GM21360 (cell line): ENCODE data around the gene SIM2.

Source experiments
- ATAC-seq: cut with Tn5 transposase; IDR thresholded peaks from one replicate; pipeline ENCODE4 v1.9.1; 2021; ENCODE audit warnings: mild to moderate bottlenecking, moderate library complexity; ENCODE audit not compliant: unreplicated experiment

The SIM2 gene

DNA sequence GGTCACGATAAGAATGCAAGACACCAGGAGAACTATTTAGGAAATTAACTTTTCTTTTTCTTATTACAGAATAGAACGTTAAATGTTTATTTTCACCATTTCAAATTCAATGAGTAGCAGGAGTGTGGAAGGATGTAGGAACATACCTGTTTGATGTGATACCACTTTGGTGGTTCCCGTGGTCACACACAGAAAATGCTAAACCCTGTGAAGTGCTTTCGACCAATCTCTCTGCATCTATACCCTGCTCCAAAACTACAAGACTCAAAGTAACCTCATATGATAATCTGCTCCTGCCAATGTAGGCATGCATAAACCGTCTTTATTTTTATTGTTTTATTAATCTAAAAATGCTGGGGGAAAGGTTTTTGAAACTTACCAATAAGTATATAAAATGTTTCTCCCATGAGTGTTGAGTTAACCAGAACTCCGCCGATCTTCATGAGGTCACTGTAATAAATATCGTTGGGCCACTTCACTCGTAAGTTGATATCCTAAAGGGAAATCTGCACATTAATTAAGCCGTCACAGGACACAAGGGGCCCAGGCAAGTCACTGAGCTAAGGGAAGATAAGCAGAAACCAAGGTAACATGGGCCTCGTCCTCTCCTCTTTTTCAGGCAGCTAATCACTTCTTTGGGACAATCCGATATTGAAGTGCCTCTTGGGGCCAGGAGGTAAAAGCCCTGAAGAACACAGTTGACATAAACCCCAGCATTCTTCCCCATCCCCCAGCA lies 60.6 kb downstream of the SIM2 start:
- no peak for ATAC-seq

DNA sequence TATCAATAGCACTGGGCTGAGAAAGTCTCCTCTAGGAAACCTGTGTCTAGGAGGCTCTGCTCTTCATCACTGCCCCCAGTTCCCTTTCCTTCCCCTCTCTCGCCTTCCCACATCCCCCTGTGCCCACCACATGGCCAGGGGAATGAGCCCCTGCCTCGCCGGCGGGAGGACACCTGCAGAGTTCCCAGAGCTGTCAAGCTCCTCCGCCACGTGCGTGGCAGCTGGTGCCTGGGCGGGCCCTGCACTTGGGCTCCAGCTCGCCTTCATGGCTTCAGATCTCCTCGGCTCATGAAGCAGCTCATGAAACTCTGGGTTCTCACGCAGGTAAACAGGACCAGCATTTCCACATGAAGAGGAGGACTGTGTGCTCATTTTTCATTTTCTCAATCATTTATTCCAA lies 62.8 kb downstream of the SIM2 start:
- no peak for ATAC-seq

DNA sequence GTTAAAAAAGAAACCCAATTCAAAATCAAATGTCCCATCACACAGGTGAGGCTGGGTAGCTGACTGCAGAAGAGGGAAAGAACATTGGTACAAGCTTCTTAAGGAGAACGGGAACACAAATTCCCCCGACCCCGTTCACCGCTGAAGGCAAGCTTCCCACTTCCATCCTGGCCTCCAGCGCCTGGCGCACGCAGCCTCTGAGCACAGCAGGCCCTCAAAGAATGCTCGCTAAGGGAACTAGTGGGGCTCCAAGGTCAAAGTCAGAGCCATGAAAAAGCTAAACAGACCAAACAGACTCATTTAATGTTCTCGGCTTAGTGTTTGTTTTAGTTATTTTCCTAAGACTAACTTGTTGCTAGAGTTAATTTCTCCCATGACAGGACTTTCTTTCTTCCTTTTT lies 63.7 kb downstream of the SIM2 start:
- no peak for ATAC-seq

DNA sequence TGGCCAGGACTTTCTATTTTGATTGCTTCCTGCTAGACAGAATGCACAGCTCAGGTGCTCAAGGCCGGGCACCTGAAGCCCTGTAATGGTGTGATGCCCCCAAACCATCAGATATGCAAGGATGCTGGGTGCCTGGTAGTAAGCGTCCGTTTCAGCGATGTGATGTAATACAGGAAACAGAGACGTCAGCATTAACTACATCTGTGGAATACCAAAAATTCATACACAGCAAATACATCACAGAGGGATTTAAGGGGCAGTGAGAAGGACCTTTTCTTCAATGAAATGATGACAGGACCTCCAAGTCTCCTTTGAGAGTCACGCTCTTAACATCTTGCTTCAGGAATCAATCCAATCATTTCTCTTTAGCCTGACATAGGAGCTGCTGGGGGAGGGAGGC lies 64.4 kb downstream of the SIM2 start:
- no peak for ATAC-seq

DNA sequence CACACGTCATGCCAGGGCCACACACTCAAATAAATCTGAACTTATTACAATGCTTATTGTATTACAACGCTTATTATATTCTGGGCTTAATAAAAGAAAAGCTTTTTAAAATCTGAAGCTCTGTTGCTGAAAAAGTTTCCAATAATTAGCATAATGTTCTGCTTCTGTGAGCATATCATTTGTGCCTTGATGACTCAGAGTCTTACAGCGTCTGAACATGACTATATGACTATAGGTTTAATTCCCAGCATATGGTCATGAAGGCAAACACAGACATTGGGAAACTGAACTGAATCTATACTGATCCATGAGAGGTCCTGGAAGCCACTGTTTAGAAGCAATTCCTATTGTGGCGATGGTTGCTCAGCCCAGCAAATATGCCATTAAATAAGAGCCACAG lies 66.3 kb downstream of the SIM2 start:
- no peak for ATAC-seq

DNA sequence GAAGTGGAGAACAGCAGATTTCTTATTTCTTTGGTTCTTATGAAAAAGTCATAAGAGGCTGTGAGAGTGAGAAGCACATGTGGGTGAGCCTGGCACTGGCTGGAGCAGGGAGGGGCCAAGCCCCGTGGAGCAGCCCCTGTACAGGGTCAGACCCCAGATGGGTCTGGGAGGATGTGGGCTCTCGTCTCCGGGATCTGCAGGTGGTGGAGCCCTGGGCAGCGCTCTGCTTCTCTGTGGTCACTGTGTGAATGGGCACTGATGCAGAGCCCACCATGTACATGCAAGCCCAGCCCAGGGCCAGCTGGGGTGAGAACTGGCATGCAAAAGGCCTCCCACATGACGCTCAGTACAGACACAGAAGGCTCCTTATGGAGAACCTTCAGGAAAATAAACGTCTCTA lies 67.6 kb downstream of the SIM2 start:
- ATAC-seq, result no peak

DNA sequence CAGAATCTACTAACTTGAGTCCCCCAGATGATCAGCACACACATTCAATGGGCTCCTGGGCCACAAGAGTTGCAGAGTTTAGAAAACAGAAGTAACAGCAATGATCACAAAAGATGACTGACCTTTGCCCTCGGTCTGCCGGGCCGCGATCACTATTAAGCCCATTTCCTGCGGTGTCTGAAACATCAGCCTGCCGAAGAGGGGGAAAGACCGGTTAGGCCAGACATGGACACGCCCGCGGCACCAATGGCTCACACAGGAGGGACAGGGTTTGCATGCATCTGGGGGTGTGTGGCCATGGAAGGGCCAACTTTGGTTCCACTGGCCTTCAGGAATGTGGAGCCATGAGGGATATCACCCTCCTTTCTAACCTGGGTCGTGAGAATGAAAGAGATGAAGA lies 68.2 kb downstream of the SIM2 start:
- ATAC-seq, result no peak

DNA sequence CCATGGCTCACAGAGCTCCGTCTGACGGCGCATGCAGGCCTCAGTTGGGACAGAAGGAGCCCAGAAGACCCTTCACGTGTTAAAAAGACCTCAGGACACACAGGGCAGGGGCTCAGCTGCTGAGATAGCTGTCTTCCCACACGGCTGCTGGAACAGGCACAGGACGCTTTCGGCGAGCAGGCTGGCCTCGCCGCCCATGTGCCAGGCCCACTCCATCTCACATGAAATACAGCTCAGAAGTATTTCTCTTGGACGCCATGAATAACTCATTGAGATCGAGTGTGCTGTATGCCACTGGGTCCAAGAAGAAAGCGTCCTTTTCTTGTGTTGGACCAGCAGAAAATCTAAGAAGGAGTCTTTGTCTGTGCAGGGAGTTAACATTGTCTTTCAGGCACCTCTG lies 69.6 kb downstream of the SIM2 start:
- ATAC-seq, result no peak

DNA sequence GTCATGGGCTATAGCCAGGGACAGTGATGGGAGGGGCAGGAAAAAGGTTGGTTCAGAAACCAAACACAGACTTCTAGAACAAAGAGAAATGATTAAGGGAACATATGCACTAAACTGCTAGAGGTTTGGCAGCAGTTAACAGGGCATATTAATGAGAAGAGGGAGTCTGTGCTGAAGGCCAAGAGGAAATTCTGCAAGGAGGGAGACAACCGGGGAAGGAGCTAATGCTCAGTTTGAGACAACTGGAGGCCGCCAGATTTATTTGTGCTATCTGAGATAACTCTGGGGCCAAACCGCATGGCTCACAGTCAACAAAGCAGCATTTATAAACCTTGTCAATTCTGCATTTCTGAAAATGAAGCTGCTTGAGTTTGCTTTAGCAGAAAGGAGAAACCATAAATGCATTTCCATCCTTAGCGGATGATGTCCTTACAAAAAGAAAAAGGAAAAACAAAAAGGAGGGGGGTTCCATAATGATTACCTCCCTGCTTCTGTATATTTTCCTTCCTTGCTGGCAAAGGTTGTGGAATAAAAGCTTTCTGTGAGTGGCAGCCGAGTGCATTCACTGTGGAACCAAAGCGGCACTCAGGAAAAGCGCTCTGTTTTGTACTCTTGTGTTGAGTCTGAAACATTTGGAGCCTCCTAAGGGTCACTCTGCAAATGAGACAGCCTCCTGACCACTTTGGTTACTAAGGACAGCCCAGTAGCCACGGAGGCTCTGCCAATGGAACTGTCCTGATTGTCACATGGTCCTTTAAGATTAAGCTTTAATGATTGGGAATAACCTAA lies 70.3 kb downstream of the SIM2 start:
- no peak for ATAC-seq

DNA sequence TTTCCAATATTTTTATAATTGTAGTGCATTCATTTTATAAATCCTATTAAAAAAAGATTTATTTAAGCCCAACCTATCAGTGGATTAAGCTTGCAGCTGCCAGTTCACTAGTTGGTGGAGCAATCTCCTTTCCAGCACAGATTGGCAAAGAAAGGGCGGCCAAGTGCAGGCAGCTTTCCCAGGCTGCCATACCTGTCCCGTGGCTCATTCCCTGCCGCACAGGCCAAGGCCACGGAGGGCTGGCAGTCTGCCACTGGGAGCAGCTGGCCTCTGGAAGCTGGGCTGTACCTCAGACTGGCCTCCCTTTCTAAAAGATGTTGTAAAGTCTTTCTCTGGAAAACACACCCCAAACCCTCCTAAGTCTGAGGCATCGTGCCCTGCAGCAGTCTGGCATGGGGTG lies 74.2 kb downstream of the SIM2 start:
- ATAC-seq, result no peak

DNA sequence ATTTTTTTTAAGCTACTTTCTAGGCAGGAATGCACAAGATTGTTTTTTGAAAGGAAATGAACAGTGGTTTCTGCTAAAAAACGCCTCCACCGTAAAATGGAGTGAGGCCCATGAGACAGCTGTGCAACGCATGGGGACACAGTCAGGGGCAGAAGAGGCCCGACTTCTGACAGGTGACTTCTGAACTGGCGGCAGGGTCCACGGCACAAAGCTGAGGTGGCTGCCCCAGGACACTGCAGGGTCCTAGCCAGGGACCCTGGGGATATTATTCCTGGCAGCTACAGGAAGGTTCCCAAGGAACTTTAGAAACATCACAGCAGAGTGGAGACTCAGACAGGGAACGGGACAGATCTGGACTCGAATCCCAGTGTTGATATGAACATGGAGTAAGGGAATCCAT lies 75.1 kb downstream of the SIM2 start:
- ATAC-seq, result no peak

DNA sequence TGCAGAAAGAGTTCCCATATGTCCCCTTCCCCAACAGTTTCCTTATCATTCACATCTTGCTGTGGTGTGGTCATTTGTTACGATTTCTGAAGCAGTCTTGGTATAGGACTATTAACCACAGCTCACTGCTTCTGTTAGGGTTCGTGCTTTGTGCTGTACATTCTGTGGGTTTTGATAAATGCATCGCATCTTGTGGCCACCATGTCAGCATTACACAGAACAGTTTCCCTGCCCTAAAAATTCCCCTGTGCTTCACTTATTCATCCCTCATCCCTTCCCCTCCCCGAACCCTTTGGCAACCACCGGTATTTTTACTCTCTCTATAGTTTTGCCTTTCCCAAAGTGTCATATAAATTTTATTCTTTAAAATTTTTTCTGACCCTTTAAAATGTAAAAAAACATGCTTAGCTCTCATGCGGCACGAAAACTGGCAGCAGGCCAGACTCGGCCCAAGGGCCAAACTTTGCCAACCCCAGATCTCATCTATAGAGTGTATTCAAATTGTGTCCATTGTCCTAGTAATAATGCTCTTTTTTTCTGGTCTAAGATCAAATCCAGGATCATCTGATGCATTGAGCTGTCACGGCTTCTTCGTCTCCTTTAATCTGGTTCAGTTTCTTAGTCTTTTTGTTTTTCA lies 78.2 kb downstream of the SIM2 start:
- no peak for ATAC-seq

DNA sequence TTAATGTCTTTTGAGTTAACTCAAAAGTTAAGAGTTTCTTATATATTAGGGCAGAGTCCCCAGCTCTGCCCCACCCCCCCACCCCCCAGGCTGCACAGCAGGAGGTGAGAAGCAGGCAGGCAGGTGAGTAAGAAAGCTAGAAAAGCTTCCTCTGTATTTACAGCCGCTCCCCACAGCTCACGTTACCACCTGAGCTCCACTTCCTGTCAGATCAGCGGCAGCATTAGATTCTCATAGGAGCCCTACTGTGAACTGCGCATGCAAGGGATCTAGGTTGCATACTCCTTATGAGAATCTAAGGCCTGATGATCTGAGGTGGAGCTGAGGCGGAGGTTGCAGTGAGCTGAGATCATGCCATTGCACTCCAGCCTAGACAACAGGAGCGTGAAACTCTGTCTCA lies 81.9 kb downstream of the SIM2 start:
- no peak for ATAC-seq

DNA sequence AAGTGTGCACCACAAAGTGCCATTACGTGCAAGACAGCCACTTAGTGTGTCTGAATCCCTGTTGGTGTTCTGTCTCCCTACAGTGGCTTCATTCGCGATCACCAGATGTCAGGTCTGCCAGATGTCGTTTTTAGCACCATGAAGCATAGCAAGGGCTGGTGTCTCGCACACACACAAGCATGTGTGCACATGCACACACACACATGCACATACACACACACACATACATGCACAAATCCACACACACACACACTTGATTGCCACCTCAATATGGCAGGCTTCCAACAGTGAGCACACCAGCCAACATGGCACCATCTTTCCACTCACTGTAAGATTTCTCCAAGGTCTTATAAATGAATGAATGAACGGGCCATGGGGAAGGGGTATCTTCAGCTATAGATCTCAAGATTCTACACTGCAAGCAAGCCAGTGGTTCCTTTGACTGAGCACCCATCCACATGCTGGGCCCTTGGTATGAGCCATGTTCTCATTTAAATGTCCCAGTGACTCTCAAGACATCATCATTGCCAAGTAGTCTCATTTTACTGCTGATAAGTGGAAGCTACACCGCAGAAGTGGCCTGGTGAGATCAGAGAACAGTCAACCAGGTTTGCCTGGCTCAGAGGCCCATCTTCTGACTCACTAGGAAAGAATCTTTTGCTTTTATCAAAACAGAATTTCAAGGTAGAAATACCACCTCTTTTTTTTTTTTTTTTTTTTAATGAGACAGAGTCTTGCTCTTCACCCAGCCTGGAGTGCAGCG lies 84.9 kb downstream of the SIM2 start:
- ATAC-seq, result no peak

DNA sequence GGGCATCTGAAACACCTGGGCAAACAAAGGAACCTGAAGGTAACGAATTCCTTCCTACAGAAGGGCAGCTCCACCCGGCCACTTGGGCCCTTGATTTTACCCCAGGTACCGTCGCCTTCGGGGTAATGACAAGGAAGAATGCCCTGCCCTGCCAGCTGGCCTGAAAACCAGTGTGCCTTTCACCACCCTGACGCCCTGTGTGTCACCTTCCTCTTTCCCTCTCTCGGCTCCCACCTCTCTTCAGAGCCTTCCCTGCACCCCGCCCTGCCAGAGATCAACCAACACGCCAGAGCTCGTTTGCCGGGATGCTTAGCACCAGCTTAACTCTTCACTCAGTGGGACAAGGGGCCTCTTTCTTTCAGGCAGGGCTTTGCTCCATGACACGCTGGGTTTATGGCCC lies 86.0 kb downstream of the SIM2 start:
- ATAC-seq, result no peak

DNA sequence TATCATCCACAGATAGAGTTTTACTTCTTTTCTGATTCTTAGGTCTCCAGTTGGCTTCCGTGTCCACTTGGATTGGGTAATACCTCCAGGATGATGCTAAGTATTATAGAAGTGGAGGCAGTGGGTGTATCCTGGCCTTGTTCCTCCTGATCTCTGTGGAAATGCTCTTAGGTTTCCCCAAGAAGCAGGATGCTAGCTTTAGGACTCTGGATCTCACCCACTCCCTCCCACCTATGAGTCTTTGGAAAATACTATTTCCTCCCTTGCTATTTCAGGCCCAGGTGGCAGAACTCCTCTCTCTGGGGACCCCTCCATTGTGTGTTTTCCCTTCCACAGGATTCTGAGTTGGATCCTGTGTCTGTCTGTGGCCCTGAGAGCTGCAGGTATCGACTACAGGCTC lies 86.7 kb downstream of the SIM2 start:
- ATAC-seq, result no peak

DNA sequence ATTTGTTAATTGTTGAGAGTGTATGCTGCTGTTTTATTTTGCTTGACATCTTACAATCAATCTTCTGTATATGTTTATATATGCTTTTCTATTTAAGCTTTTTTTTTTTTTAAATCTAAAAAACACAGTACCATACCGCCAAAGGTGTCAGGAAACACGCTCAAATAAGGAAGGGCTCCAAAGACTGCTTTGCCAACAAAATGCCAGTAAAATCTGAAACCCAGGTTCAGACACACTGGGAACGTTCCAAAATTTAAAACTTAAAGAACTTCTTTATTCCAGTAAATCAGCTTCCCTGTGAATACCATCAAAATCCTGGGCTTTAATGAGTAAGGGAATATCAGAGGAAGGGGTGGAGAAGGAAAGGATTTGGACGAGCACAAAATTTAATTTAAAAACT lies 87.3 kb downstream of the SIM2 start:
- no peak for ATAC-seq

DNA sequence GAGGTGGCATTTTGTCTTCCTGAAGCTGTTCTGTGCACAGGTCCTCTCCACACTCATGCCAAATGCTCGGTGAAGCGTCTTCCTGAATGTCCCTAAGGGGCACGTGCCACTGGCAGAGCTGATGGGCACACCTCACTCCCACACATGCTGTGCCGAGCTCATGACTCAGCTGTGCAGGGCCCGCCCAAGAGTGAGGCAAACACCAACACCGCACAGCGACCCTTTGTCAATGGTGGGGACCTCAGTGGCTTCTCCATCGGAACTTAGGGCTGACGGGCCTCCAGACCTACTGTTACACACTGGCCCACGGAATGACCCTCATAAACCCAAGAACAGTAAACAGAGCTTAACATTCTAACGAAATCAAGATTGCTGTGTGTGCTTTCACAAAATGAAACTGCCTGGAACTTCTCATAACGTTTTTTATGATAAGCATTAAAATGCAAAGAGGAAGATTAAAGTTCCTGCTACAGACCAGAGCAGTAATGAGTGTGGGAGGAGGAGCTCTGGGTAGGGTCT lies 89.3 kb downstream of the SIM2 start:
- no peak for ATAC-seq

DNA sequence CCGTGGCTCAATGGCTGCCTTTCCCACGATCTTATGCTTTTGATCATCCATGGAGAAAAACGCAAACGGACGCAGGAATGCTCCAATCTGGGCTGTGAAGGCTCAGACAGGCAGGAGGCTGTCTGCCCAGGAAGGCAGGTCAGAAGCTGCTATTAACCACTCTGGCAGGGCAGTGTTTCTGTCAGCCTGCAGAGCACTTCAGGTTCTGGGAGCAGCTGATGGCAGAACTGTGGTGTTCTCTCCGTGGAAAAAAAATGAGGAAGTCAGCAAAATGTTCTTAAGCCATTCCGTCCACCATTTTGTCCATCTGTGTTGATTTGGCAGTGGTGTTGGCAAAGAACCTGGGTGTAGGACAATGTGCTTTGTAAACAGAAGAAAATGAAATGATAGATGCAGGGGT lies 91.7 kb downstream of the SIM2 start:
- ATAC-seq, result no peak

DNA sequence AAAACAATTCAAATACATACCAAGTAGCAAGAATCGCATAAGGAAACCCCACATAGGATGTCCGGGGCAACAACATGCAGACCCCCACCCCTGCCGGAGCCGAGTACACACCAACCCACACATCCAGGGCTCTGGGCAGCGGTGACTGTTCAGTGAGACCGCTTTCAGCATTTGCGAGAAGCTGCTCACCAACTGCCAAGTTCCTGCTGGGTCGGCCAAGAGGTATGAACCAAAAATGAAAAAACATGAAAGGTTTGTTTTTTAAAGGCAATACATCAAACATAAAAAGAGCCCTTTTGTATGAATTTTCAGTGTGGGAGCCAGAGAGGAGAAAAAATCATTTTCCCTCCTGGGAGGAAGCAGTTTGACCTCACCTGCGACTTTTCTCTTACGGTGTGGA lies 92.3 kb downstream of the SIM2 start:
- ATAC-seq, result no peak
